Tibial nerve (tissue), 4 donors: Measurements from ENCODE around the gene RHOD.

ENCODE experiments used
- CTCF ChIP-seq, 5 experiments: fragments of 200-600 bp in 3 of 5; fragments of 450-650 bp in 2 of 5; sonication (generic) in 3 of 5; IDR thresholded peaks; one replicate each; pipeline ENCODE4 v1.5.1; 2016 to 2019; ENCODE audit warnings: antibody characterized with exemption in 5 of 5, mild to moderate bottlenecking in 3 of 5, moderate library complexity in 2 of 5
- EP300 ChIP-seq, 2 donors: sonication (generic); formaldehyde crosslinking; IDR thresholded peaks; one replicate each; pipeline ENCODE4 v1.6.1; 2017; ENCODE audit warnings: antibody characterized with exemption in 2 of 2, mild to moderate bottlenecking in 1 of 2
- POLR2A ChIP-seq, 2 donors: fragments of 450-650 bp; IDR thresholded peaks; one replicate each; pipeline ENCODE4 v1.6.1; 2017; ENCODE audit warnings: antibody characterized with exemption in 2 of 2, mild to moderate bottlenecking in 2 of 2, moderate library complexity in 2 of 2

- no peak for TF ChIP-seq EP300 (IDR thresholded peaks at IDR 0.05)
- TF ChIP-seq CTCF (IDR thresholded peaks at IDR 0.05), result no peak
- no peak for TF ChIP-seq POLR2A (IDR thresholded peaks at IDR 0.05)
Measured at GRCh38 chr11:67032830-67033551, 23.7 kb upstream of the RHOD start.
